GDM1 (cell line): ENCODE results near the gene PSME3.

Experiments used
- DNase-seq: peaks from one replicate; lab custom pipeline; 2025; lab: John Stamatoyannopoulos, UW

Gene PSME3

GRCh38 chr17:42817866-42818265 is 15.3 kb upstream of the PSME3 start:
- no peak for DNase-seq

GRCh38 chr17:42818379-42818778 is 14.8 kb upstream of the PSME3 start:
- DNase-seq: no peak

GRCh38 chr17:42819939-42820535 is 13.2 kb upstream of the PSME3 start:
- DNase-seq: peak; percentile 45

GRCh38 chr17:42821176-42821575 is 12.0 kb upstream of the PSME3 start:
- DNase-seq: no peak

- DNase-seq: no peak
Observed at GRCh38 chr17:42827472-42827871, 5.7 kb upstream of the PSME3 start.

- no peak for DNase-seq
Observed at GRCh38 chr17:42830971-42831370, 2.2 kb upstream of the PSME3 start.

GRCh38 chr17:42832213-42832933 is 824 bp upstream of the PSME3 start:
- DNase-seq: no peak

GRCh38 chr17:42833767-42834422 is 698 bp downstream of the PSME3 start:
- no peak for DNase-seq

GRCh38 chr17:42835732-42836131 is 2.5 kb downstream of the PSME3 start:
- no peak for DNase-seq

- no peak for DNase-seq
Observed at GRCh38 chr17:42841975-42842685, 8.9 kb downstream of the PSME3 start.

- DNase-seq: peak; percentile 40
Observed at GRCh38 chr17:42843358-42843934, 10.2 kb downstream of the PSME3 start.

GRCh38 chr17:42844271-42844670 is 11.1 kb downstream of the PSME3 start, which contains the start of gene AOC2:
Gene AOC2, plus strand, starts transcription at chr17:42844580. Its CDS starts 47 bp downstream, at chr17:42844627.
- DNase-seq: no peak

- no peak for DNase-seq
Observed at GRCh38 chr17:42844761-42845555, 11.8 kb downstream of the PSME3 start.

- no peak for DNase-seq
Observed at GRCh38 chr17:42845556-42845917, 12.3 kb downstream of the PSME3 start.

GRCh38 chr17:42845918-42846593 is 12.9 kb downstream of the PSME3 start:
- no peak for DNase-seq

- no peak for DNase-seq
Observed at GRCh38 chr17:42846594-42847280, 13.5 kb downstream of the PSME3 start.

GRCh38 chr17:42848093-42848492 is 14.9 kb downstream of the PSME3 start:
- DNase-seq: no peak

GRCh38 chr17:42849031-42849430 is 15.8 kb downstream of the PSME3 start:
- DNase-seq: no peak

GRCh38 chr17:42849451-42850181 is 16.4 kb downstream of the PSME3 start:
- DNase-seq: no peak

- no peak for DNase-seq
Observed at GRCh38 chr17:42850954-42851353, 17.8 kb downstream of the PSME3 start, which contains the start of gene AOC3. Gene AOC3, plus strand, starts transcription at chr17:42851199. Its CDS starts 145 bp downstream, at chr17:42851344.
